PC-3 (cell line): ENCODE data around the gene METRN. TPM values are rescaled to one million over a fixed set of nuclear protein-coding genes. Genes with fewer than 3 reads are reported as not detected.
"Not testable (repeated sequence)": the region's sequence is repeated elsewhere in the genome, so short reads cannot be mapped to it uniquely, and the experiment has no call there.

Experiments used
- ATAC-seq: fragments of 200-7000 bp; cut with Tn5 transposase; 2 replicates; pipeline ENCODE4 v1.9.1; 2020; ENCODE audit warnings: mild to moderate bottlenecking, moderate library complexity
- BruUV-seq: library from RNA; stranded (reverse); fragments of 400-500 nt; replicated peaks from 2 replicates; lab custom pipeline; 2021; lab: Mats Ljungman, UMichigan
- CTCF ChIA-PET: fragments of 300-600 bp; sonication (Branson Sonifier 250); formaldehyde crosslinking; loops from one replicate; lab custom pipeline; 2022; ENCODE audit warnings: antibody characterized with exemption; lab: Charles Lee
- POLR2A ChIA-PET: fragments of 300-600 bp; sonication (Branson Sonifier 250); formaldehyde crosslinking; loops from one replicate; lab custom pipeline; 2022; ENCODE audit warnings: antibody characterized with exemption; ENCODE audit not compliant: unreplicated experiment; lab: Charles Lee
- DNase-seq: peaks from one replicate; pipeline ENCODE4 v3.0.0-alpha.2; 2015
- H2AFZ ChIP-seq: fragments of 300-600 bp; sonication (generic); 2 replicates; pipeline ENCODE4 v1.6.0; 2016; ENCODE audit warnings: antibody characterized with exemption, low read length
- H3F3A ChIP-seq: fragments of 300-600 bp; sonication (generic); one replicate; pipeline ENCODE4 v1.6.0; 2017; ENCODE audit warnings: antibody characterized with exemption, low read length, control low read depth, mild to moderate bottlenecking; ENCODE audit not compliant: unreplicated experiment
- H3K27ac ChIP-seq: fragments of 300-600 bp; sonication (generic); 2 replicates; pipeline ENCODE4 v1.5.1; 2016; ENCODE audit warnings: mild to moderate bottlenecking, low read length
- H3K27me3 ChIP-seq: fragments of 300-600 bp; sonication (generic); 2 replicates; pipeline ENCODE4 v1.6.1; 2016; ENCODE audit warnings: low read length, mixed read lengths
- H3K36me3 ChIP-seq: fragments of 300-600 bp; sonication (generic); 2 replicates; pipeline ENCODE4 v1.6.1; 2016; ENCODE audit warnings: low read depth, mixed run types, low read length, mixed read lengths
- H3K4me1 ChIP-seq: fragments of 300-600 bp; sonication (generic); 2 replicates; pipeline ENCODE4 v1.5.1; 2016; ENCODE audit warnings: low read length; ENCODE audit not compliant: insufficient read depth
- H3K4me2 ChIP-seq: fragments of 300-600 bp; sonication (generic); 2 replicates; pipeline ENCODE4 v1.6.0; 2016; ENCODE audit warnings: low read length
- H3K4me3 ChIP-seq: fragments of 300-600 bp; sonication (generic); 2 replicates; pipeline ENCODE4 v1.5.1; 2016; ENCODE audit warnings: mild to moderate bottlenecking, low read length, mixed read lengths
- H3K79me2 ChIP-seq: fragments of 300-600 bp; sonication (generic); 2 replicates; pipeline ENCODE4 v1.6.1; 2017; ENCODE audit warnings: low read length, mixed read lengths
- H3K9ac ChIP-seq: fragments of 300-600 bp; sonication (generic); 2 replicates; pipeline ENCODE4 v1.6.0; 2016; ENCODE audit warnings: mild to moderate bottlenecking, low read length
- H3K9me2 ChIP-seq: fragments of 300-600 bp; sonication (generic); replicated peaks from 2 replicates; pipeline ENCODE4 v1.6.1; 2016; ENCODE audit warnings: mixed run types, low read length, mixed read lengths
- H3K9me3 ChIP-seq: fragments of 300-600 bp; sonication (generic); 2 replicates; pipeline ENCODE4 v1.6.1; 2016; ENCODE audit warnings: low read length, mixed read lengths
- H4K20me1 ChIP-seq: fragments of 300-600 bp; sonication (generic); 2 replicates; pipeline ENCODE4 v1.6.1; 2016; ENCODE audit warnings: low read length, mixed read lengths
- CTCF ChIP-seq: fragments of 300-600 bp; sonication (generic); conservative IDR thresholded peaks from 2 replicates; pipeline ENCODE4 v1.5.1; 2017; ENCODE audit warnings: antibody characterized with exemption, low read depth, mild to moderate bottlenecking, low read length
- EZH2 ChIP-seq: fragments of 300-600 bp; sonication (generic); IDR thresholded peaks from one replicate; pipeline ENCODE4 v1.6.1; 2017; ENCODE audit warnings: antibody characterized with exemption, mild to moderate bottlenecking, low read length; ENCODE audit not compliant: unreplicated experiment
- EZH2phosphoT487 ChIP-seq: fragments of 300-600 bp; sonication (generic); IDR thresholded peaks from 2 replicates; pipeline ENCODE4 v1.6.1; 2018; ENCODE audit warnings: mild to moderate bottlenecking, antibody characterized with exemption, low read length, borderline replicate concordance
- intact Hi-C: fragments of 100-400 bp; cut with micrococcal nuclease; formaldehyde crosslinking; loops from 2 replicates; pipeline ENCODE4 v1.9.0; 2023
- total RNA-seq: library from RNA; depleted of rRNA; stranded (reverse); fragments of >200 nt; gene quantifications from 2 replicates; pipeline ENCODE4 v1.2.3, GENCODE V29; 2014

The METRN gene
- total RNA-seq, 1 experiment from 2014 or later: 320 TPM

- Histone ChIP-seq H3K9me2 (no peaks in the 10 kb centered on the region), H3K9ac (no peak overlapping the region), H3K4me3 (no peak overlapping the region), H3K4me2 (no peak overlapping the region), H3K4me1 (peaks cover 21% of the 10 kb centered on the region), H3K27me3 (no peaks in the 10 kb centered on the region), H3F3A (peaks cover under 1% of the 10 kb centered on the region), H3K36me3 (peaks cover 2% of the 10 kb centered on the region; the same call in 1 of the 2 replicates), H2AFZ (no peak overlapping the region), H3K9me3 (no peaks in the 10 kb centered on the region), H4K20me1 (peaks cover 1% of the 10 kb centered on the region; the same call in 1 of the 2 replicates), H3K27ac (no peak overlapping the region), H3K79me2 (peaks cover 25% of the 10 kb centered on the region)
- no peak for ATAC-seq
- intact Hi-C loops: no loop called here
- CTCF ChIA-PET: no interaction called here
- no peak for DNase-seq
- BruUV-seq: no TSS peak
- POLR2A ChIA-PET: no interaction called here
- TF ChIP-seq EZH2phosphoT487 (no peak), CTCF (no peak), EZH2 (no peak)
Measured at GRCh38 chr16:687499-687898, 27.4 kb upstream of the METRN start.

GRCh38 chr16:689175-689897 is 25.6 kb upstream of the METRN start:
- Histone ChIP-seq H3K27ac (no peak overlapping the region), H3F3A (peaks cover 4% of the 10 kb centered on the region), H3K4me3 (peak overlapping the region; percentile 99), H3K4me1 (peaks cover 10% of the 10 kb centered on the region), H3K79me2 (peaks cover 12% of the 10 kb centered on the region), H3K4me2 (peak overlapping the region; percentile 100), H3K36me3 (no peaks in the 10 kb centered on the region), H4K20me1 (no peaks in the 10 kb centered on the region), H3K9me2 (no peaks in the 10 kb centered on the region), H3K9me3 (no peaks in the 10 kb centered on the region), H2AFZ (peak overlapping the region; percentile 81; the same call in 1 of the 2 replicates), H3K9ac (peak overlapping the region; percentile 91), H3K27me3 (no peaks in the 10 kb centered on the region)
- BruUV-seq: no TSS peak
- ChIA-PET POLR2A (no interaction called here), CTCF (no interaction called here)
- no peak for ATAC-seq
- no peak for DNase-seq
- TF ChIP-seq CTCF: no peak
- no peak for TF ChIP-seq EZH2
- no peak for TF ChIP-seq EZH2phosphoT487
- intact Hi-C loops: no loop called here

GRCh38 chr16:691242-691641 is 23.7 kb upstream of the METRN start:
- Histone ChIP-seq H3K4me1 (peaks cover 22% of the 10 kb centered on the region), H3K79me2 (peaks cover 12% of the 10 kb centered on the region)
- H3K9me2 ChIP-seq, H3K36me3 ChIP-seq, ATAC-seq, CTCF ChIA-PET, H4K20me1 ChIP-seq, H3K9me3 ChIP-seq, H3F3A ChIP-seq, H2AFZ ChIP-seq, intact Hi-C loops, H3K27me3 ChIP-seq, H3K9ac ChIP-seq, H3K4me2 ChIP-seq, H3K4me3 ChIP-seq, POLR2A ChIA-PET, DNase-seq, H3K27ac ChIP-seq, BruUV-seq: not testable (repeated sequence)
